Measurements from ENCODE around the gene FOXO1. TPM values are rescaled to one million over a fixed set of nuclear protein-coding genes. Genes with fewer than 3 reads are reported as not detected.
A peak's percentile ranks its signal among the peaks of the same experiment; 100 is the strongest.

FOXO1 gene
- total and polyA plus RNA-seq, 2 of the 13 experiments (the other 11 are each of a cell fraction or from before 2014, with no cell fraction given) = 8.1 to 13.1 TPM

DNA sequence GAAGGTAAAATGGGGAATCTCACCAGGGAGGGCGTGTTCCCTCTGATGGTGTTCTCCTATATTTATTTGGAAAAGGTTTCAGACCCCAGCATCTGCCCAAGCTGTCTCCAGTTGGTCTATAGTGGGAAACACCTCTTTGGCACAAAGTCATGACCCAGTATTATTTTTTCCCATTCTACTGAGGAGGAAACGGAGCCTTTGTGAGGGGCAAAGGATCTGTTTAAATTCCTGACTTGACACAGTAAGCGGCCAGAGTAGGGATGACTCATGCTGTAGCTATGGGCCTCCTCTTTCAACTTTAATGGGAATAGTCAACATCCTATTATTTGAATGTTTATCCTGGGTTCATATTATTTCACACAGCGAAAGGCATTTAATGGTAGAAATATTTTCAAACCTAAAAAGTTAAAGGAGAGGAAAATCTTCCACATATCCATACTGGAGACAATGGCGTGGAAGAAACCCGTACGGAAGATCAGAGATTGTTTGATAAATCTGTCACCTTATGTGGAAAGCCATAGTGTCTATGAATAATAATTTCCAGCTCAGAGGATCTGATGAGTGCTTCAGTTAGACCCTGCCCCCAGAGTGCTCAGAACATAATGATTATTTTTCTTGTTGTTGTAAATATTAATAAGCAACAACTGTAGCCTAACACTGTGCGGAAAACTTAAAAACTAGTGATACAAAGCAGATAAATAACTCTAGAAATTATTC is 126.0 kb downstream of the FOXO1 start (continued):
- TF ChIP-seq, protein P1, sequence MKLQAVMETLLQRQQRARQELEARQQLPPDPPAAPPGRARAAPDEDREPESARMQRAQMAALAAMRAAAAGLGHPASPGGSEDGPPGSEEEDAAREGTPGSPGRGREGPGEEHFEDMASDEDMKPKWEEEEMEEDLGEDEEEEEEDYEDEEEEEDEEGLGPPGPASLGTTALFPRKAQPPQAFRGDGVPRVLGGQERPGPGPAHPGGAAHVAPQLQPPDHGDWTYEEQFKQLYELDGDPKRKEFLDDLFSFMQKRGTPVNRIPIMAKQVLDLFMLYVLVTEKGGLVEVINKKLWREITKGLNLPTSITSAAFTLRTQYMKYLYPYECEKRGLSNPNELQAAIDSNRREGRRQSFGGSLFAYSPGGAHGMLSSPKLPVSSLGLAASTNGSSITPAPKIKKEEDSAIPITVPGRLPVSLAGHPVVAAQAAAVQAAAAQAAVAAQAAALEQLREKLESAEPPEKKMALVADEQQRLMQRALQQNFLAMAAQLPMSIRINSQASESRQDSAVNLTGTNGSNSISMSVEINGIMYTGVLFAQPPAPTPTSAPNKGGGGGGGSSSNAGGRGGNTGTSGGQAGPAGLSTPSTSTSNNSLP (IDR thresholded peaks at IDR 0.05; ENCODE audit: low read depth, low read length) = peak; percentile 86
- TF ChIP-seq, protein P2, sequence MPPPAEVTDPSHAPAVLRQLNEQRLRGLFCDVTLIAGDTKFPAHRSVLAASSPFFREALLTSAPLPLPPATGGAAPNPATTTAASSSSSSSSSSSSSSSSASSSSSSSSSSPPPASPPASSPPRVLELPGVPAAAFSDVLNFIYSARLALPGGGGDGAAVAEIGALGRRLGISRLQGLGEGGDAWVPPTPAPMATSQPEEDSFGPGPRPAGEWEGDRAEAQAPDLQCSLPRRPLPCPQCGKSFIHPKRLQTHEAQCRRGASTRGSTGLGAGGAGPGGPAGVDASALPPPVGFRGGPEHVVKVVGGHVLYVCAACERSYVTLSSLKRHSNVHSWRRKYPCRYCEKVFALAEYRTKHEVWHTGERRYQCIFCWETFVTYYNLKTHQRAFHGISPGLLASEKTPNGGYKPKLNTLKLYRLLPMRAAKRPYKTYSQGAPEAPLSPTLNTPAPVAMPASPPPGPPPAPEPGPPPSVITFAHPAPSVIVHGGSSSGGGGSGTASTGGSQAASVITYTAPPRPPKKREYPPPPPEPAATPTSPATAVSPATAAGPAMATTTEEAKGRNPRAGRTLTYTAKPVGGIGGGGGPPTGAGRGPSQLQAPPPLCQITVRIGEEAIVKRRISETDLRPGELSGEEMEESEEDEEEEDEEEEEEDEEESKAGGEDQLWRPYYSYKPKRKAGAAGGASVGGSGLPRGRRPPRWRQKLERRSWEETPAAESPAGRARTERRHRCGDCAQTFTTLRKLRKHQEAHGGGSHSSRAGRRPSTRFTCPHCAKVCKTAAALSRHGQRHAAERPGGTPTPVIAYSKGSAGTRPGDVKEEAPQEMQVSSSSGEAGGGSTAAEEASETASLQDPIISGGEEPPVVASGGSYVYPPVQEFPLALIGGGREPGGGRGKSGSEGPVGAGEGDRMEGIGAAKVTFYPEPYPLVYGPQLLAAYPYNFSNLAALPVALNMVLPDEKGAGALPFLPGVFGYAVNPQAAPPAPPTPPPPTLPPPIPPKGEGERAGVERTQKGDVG (CRISPR knock-in tag; IDR thresholded peaks at IDR 0.05; ENCODE audit: borderline replicate concordance) = no peak
- TF ChIP-seq, protein P3, sequence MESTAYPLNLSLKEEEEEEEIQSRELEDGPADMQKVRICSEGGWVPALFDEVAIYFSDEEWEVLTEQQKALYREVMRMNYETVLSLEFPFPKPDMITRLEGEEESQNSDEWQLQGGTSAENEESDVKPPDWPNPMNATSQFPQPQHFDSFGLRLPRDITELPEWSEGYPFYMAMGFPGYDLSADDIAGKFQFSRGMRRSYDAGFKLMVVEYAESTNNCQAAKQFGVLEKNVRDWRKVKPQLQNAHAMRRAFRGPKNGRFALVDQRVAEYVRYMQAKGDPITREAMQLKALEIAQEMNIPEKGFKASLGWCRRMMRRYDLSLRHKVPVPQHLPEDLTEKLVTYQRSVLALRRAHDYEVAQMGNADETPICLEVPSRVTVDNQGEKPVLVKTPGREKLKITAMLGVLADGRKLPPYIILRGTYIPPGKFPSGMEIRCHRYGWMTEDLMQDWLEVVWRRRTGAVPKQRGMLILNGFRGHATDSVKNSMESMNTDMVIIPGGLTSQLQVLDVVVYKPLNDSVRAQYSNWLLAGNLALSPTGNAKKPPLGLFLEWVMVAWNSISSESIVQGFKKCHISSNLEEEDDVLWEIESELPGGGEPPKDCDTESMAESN (CRISPR knock-in tag; conservative IDR thresholded peaks at IDR 0.05) = no peak
- TF ChIP-seq SUZ12 (IDR thresholded peaks at IDR 0.05; ENCODE audit: low read depth, low read length) (no peak), ADNP (CRISPR knock-in tag; IDR thresholded peaks at IDR 0.05) (no peak), SMYD3 (CRISPR knock-in tag; IDR thresholded peaks at IDR 0.05) (no peak), RCOR2 (CRISPR knock-in tag; IDR thresholded peaks at IDR 0.05) (peak; percentile 44; the same call in 1 of the 2 replicates), ZNF670 (CRISPR knock-in tag; IDR thresholded peaks at IDR 0.05; ENCODE audit: borderline replicate concordance) (no peak), NFE2L2 (IDR thresholded peaks at IDR 0.05; ENCODE audit: low read length) (no peak), MIER2 (CRISPR knock-in tag; IDR thresholded peaks at IDR 0.05) (no peak), ZNF549 (CRISPR knock-in tag; IDR thresholded peaks at IDR 0.05) (no peak), NR2C2 (CRISPR knock-in tag; IDR thresholded peaks at IDR 0.05; ENCODE audit: borderline replicate concordance) (no peak), ZNF34 (CRISPR knock-in tag; IDR thresholded peaks at IDR 0.05; ENCODE audit: borderline replicate concordance) (no peak), HDAC1 (CRISPR knock-in tag; IDR thresholded peaks at IDR 0.05) (peak; percentile 44), PPARG (CRISPR knock-in tag; conservative IDR thresholded peaks at IDR 0.05) (peak; percentile 63), JUND (CRISPR knock-in tag; IDR thresholded peaks at IDR 0.05) (peak; percentile 99)
- TF ChIP-seq, protein P4, sequence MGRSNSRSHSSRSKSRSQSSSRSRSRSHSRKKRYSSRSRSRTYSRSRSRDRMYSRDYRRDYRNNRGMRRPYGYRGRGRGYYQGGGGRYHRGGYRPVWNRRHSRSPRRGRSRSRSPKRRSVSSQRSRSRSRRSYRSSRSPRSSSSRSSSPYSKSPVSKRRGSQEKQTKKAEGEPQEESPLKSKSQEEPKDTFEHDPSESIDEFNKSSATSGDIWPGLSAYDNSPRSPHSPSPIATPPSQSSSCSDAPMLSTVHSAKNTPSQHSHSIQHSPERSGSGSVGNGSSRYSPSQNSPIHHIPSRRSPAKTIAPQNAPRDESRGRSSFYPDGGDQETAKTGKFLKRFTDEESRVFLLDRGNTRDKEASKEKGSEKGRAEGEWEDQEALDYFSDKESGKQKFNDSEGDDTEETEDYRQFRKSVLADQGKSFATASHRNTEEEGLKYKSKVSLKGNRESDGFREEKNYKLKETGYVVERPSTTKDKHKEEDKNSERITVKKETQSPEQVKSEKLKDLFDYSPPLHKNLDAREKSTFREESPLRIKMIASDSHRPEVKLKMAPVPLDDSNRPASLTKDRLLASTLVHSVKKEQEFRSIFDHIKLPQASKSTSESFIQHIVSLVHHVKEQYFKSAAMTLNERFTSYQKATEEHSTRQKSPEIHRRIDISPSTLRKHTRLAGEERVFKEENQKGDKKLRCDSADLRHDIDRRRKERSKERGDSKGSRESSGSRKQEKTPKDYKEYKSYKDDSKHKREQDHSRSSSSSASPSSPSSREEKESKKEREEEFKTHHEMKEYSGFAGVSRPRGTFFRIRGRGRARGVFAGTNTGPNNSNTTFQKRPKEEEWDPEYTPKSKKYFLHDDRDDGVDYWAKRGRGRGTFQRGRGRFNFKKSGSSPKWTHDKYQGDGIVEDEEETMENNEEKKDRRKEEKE (IDR thresholded peaks at IDR 0.05) = no peak
- TF ChIP-seq, protein P5, sequence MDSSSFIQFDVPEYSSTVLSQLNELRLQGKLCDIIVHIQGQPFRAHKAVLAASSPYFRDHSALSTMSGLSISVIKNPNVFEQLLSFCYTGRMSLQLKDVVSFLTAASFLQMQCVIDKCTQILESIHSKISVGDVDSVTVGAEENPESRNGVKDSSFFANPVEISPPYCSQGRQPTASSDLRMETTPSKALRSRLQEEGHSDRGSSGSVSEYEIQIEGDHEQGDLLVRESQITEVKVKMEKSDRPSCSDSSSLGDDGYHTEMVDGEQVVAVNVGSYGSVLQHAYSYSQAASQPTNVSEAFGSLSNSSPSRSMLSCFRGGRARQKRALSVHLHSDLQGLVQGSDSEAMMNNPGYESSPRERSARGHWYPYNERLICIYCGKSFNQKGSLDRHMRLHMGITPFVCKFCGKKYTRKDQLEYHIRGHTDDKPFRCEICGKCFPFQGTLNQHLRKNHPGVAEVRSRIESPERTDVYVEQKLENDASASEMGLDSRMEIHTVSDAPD (CRISPR knock-in tag; IDR thresholded peaks at IDR 0.05) = no peak
